Ishikawa (cell line): ENCODE measurements around the gene ROCK1.

Source experiments
- CEBPB ChIP-seq: IDR thresholded peaks from 2 replicates; pipeline ENCODE4 v1.6.1; 2012
- CREB1 ChIP-seq: IDR thresholded peaks from 2 replicates; pipeline ENCODE4 v1.6.1; 2012; ENCODE audit warnings: low read depth
- EGR1 ChIP-seq: IDR thresholded peaks from 2 replicates; pipeline ENCODE4 v1.6.1; 2012
- EP300 ChIP-seq: IDR thresholded peaks from 2 replicates; pipeline ENCODE4 v1.6.1; 2012; ENCODE audit warnings: borderline replicate concordance
- FOXM1 ChIP-seq: IDR thresholded peaks from 2 replicates; pipeline ENCODE4 v1.6.1; 2012; ENCODE audit warnings: low read depth, borderline replicate concordance
- MAX ChIP-seq: IDR thresholded peaks from 2 replicates; pipeline ENCODE4 v1.6.1; 2012
- NFIC ChIP-seq: IDR thresholded peaks from 2 replicates; pipeline ENCODE4 v1.6.1; 2012
- RAD21 ChIP-seq: IDR thresholded peaks from 2 replicates; pipeline ENCODE4 v1.6.1; 2012; ENCODE audit warnings: low read depth
- REST ChIP-seq: IDR thresholded peaks from 2 replicates; pipeline ENCODE4 v1.6.1; 2012; ENCODE audit warnings: low read depth, mild to moderate bottlenecking
- TAF1 ChIP-seq: IDR thresholded peaks from 2 replicates; pipeline ENCODE4 v1.6.1; 2012; ENCODE audit warnings: low read depth, mild to moderate bottlenecking
- TCF12 ChIP-seq: IDR thresholded peaks from 2 replicates; pipeline ENCODE4 v1.6.1; 2012; ENCODE audit warnings: low read depth
- TEAD4 ChIP-seq: IDR thresholded peaks from 2 replicates; pipeline ENCODE4 v1.6.1; 2012
- USF1 ChIP-seq: IDR thresholded peaks from 2 replicates; pipeline ENCODE4 v1.6.1; 2012
- YY1 ChIP-seq: IDR thresholded peaks from 2 replicates; pipeline ENCODE4 v1.6.1; 2012; ENCODE audit warnings: low read depth
- ZBTB7A ChIP-seq: IDR thresholded peaks from 2 replicates; pipeline ENCODE4 v1.6.1; 2012; ENCODE audit warnings: low read depth

Gene ROCK1

GRCh38 chr18:21084511-21085078, 27.0 kb downstream of the ROCK1 start:
- TF ChIP-seq TCF12 (no peak), MAX (no peak), NFIC (no peak), CEBPB (no peak), YY1 (no peak), RAD21 (no peak)

GRCh38 chr18:21083017-21083416, 28.6 kb downstream of the ROCK1 start:
- TF ChIP-seq REST (no peak), EGR1 (no peak), FOXM1 (no peak), YY1 (no peak), TCF12 (no peak), EP300 (no peak), MAX (no peak), CEBPB (no peak), RAD21 (no peak), CREB1 (no peak), NFIC (no peak), TEAD4 (no peak), TAF1 (no peak)

GRCh38 chr18:21081426-21081825, 30.2 kb downstream of the ROCK1 start:
- TF ChIP-seq ZBTB7A: no peak
- no peak for TF ChIP-seq TAF1

- no peak for TF ChIP-seq TCF12
- no peak for TF ChIP-seq USF1
- TF ChIP-seq EGR1: no peak
- TF ChIP-seq YY1: no peak
- no peak for TF ChIP-seq RAD21
- TF ChIP-seq FOXM1: no peak
- TF ChIP-seq NFIC: no peak
- no peak for TF ChIP-seq MAX
- TF ChIP-seq TAF1: no peak
- no peak for TF ChIP-seq CEBPB
- TF ChIP-seq TEAD4: no peak
- no peak for TF ChIP-seq ZBTB7A
- no peak for TF ChIP-seq REST
- TF ChIP-seq CREB1: no peak
- TF ChIP-seq EP300: no peak
Measured at GRCh38 chr18:21080576-21080975, 31.0 kb downstream of the ROCK1 start.

- TF ChIP-seq REST (no peak), USF1 (no peak), MAX (no peak), TAF1 (no peak), FOXM1 (no peak), EGR1 (peak; percentile 56; the same call in 1 of the 2 replicates), CEBPB (no peak), RAD21 (no peak), ZBTB7A (no peak), EP300 (no peak), NFIC (no peak), YY1 (no peak), TCF12 (no peak), CREB1 (no peak), TEAD4 (peak; percentile 79)
Measured at GRCh38 chr18:21074336-21075323, 37.0 kb downstream of the ROCK1 start.
